HT1080 (cell line): Measurements from ENCODE around the gene PDCD2L. TPM values are rescaled to one million over a fixed set of nuclear protein-coding genes. Genes with fewer than 3 reads are reported as not detected.
"Not testable (repeated sequence)": the region's sequence is repeated elsewhere in the genome, so short reads cannot be mapped to it uniquely, and the experiment has no call there.

Experiments used
- DNase-seq: peaks from one replicate; pipeline ENCODE4 v3.0.0-alpha.2; 2015; ENCODE audit warnings: low read depth
- polyA plus RNA-seq, 2 experiments: library from polyadenylated mRNA; depleted of rRNA; stranded (reverse); fragments of >200 nt; gene quantifications; 2 replicates each; pipeline ENCODE4 v1.2.3, GENCODE V29; 2015
- total RNA-seq: library from RNA; depleted of rRNA; stranded (reverse); fragments of >200 nt; shearing (Covaris generic); gene quantifications from 2 replicates; pipeline ENCODE4 v1.2.3, GENCODE V29; 2014; rRNA removed

Gene PDCD2L
- 54.2 and 54.8 TPM in 2 replicates for total RNA-seq
- polyA plus RNA-seq (2015; cell fraction: cytosol; rRNA removed) = 35.0 and 42.9 TPM in 2 replicates
- polyA plus RNA-seq (2015; cell fraction: nucleus; rRNA removed) = 20.0 and 22.5 TPM in 2 replicates

GRCh38 chr19:34404109-34404909 is at the start of gene PDCD2L:
PDCD2L (plus strand) TSS chr19:34404399; CDS start chr19:34404431, 32 bp downstream.
- DNase-seq = peak; percentile 87

GRCh38 chr19:34355201-34355600 is 49.0 kb upstream of the PDCD2L start:
- DNase-seq = no peak

- no peak for DNase-seq
These were observed 47.3 kb upstream of the PDCD2L start for GRCh38 chr19:34356875-34357274.

DNA sequence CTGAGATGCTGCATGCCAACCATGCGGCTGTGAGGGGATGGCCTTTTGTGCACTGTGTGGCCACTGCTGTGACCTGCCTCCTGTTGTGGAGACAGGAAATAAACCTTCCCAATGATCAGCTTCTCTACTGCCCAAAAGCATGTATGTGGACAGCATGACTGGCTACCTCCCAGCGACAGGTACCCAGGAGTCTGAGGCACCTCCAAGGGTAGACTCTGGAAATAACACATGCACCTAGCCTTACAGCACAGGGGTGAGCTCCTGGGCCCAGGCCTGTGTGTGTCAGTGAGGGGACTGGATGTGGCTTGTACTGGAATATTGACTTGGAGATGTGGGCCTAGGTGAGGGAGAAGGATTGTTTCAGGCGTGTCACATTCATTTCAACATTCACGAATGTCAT is 46.8 kb upstream of the PDCD2L start:
- no peak for DNase-seq

GRCh38 chr19:34359140-34359953 is 44.9 kb upstream of the PDCD2L start:
- DNase-seq = peak; percentile 99

GRCh38 chr19:34359954-34360315 is 44.3 kb upstream of the PDCD2L start:
- no peak for DNase-seq

DNA sequence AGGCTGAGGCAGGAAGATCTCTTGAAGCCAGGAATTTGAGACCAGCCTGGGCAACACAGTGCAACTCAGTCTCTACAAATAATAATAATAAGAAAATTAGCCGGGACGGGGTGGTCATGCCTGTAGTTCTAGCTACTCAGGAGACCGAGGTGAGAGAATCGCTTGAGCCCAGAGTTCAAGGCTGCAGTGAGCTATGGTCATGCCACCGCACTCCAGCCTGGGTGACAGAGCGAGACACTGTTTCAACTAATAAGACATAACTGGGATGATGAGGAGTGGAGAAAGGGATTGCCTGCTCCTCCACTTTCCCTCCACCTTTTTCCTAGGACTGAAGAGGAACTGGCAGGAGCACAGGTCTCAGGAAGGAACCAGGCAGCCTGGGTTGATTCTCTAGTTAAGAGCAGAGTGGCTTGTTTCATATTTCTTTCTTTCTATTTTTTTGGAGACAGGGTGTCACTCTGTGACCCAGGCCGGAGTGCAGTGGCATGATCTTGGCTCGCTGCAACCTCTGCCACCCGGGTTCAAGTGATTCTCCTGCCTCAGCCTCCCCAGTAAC is 43.8 kb upstream of the PDCD2L start:
- DNase-seq = no peak

- no peak for DNase-seq
These were observed 41.5 kb upstream of the PDCD2L start for GRCh38 chr19:34362679-34363069.

DNA sequence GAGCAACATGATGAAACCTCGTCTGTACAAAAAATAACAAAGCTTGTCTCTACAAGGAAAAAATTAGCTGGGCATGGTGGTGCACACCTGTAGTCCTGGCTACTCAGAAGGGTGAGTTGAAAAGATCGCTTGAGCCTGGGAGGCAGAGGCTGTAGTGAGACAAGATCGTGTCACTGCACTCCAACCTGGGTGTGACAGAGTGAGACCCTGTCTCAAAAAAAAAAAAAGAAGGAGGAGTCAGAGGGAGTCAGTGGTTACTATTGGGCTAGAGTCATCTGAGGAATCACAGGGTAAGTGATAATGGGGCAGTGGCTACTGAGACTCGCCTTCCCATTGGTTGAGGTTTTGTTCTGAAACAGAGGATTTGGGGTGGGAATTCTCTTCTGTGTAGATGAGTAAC is 41.1 kb upstream of the PDCD2L start:
- DNase-seq = no peak

GRCh38 chr19:34363930-34364329 is 40.3 kb upstream of the PDCD2L start:
- no peak for DNase-seq

DNA sequence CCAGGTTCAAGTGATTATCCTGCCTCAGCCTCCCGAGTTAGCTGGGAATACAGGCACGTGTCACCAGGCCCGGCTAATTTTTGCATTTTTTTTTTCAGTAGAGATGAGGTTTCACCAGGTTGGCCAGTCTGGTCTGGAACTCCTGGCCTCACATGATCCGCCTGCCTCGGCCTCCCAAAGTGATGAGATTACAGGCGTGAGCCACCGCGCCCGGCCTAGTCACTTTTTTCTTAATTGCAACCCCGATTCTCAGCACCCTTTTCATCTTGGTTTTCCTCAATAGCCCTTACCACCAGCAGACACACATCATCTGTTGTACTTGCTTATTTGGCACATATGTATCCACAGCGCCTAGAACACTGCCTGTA is 39.8 kb upstream of the PDCD2L start:
- no peak for DNase-seq

GRCh38 chr19:34364830-34365462 is 39.3 kb upstream of the PDCD2L start, which contains the start of gene GPI:
GPI (plus strand) TSS chr19:34365196; CDS start chr19:34365267, 71 bp downstream.
- DNase-seq = peak; percentile 40

DNA sequence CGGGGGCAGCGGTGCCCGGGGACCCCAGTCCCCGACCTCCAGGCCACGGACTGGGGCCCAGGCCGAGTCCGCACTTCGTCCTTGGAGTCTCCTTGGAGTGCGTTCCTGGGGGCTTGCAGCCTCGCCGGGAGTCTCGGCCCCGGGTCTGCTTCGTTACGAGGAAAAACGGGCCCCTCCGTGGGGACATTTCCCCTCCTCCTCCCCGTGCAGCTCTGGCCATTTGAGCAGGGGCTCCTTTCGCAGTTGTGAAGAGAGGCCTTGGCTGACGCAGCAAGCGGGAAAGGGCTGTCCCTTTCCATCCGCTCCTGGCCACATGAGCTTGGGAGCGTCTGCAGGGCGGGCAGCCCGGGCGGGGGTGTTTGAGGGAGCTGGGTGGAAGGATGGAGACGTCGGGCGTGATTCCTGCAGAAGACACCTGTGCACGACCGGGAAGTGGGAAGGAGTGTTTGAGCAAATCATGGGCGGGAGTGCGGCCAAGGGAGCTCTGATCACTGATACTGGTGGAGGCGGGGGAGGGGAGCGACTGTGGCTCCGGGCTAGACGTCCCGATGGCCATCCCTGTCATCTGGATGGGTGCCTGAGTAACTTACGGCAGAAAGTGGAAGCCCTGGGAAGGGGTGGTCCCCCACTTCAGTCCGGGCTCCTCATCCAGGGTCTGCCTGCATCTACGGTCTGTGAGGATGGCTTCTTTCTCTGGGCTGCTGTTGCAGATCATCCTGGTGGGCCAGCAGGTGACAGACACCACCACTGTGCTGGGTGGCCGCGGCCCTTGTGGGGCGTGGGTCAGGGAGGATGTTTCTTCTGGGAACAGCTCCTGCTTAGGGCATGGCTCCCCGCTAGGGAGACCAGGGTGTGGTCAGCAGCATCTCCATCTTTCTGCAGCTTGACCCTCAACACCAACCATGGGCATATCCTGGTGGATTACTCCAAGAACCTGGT is 38.5 kb upstream of the PDCD2L start:
- no peak for DNase-seq

- DNase-seq = no peak
These were observed 37.2 kb upstream of the PDCD2L start for GRCh38 chr19:34366738-34367623.

DNA sequence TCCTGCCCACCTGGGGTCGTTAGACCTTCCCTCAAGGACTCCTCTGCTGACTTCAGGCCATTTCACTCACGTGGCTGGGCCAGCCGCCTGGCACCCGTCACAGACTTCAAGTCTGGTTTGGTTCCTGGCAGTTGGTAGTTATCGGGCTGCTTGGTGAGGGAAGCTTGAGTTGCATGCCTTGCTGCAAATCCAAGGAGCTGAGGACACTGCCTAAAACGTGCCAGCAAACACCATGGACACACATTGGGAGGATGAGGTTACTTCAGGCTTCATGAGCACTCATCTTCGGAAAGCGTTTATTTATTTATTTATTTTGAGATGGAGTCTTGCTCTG is 36.6 kb upstream of the PDCD2L start:
- no peak for DNase-seq

DNA sequence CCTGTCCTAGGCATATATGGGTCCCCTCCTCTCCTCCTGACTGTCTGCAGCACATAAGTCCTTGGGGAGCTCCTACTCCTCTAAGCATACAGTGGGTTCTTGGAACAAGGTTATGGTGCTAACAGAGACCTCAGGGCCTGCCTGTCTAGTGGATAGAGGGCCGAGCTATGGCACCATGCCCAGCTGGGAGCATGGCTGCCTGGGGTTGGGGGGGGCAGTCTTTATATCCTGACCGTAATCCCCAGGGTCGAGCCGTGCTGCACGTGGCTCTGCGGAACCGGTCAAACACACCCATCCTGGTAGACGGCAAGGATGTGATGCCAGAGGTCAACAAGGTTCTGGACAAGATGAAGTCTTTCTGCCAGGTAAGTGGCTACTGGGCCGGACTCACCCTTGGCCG is 35.9 kb upstream of the PDCD2L start:
- DNase-seq = no peak

DNA sequence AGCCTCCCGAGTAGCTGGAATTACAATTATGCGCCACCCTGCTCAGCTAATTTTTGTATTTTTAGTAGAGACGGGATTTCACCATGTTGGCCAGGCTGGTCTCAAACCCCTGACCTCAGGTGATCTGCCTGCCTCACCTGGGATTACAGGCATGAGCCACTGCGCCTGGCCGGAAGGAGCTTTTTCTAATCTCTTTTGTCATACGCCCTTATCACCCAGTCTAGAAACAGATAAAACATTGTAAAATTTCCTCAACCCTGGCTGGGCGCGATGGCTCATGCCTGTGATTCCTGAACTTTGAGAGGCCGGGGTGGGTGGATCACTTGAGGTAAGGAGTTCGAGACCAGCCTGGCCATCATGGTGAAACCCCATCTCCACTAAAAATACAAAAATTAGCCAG is 35.0 kb upstream of the PDCD2L start:
- DNase-seq = not testable (repeated sequence)

- DNase-seq = no peak
These were observed 34.1 kb upstream of the PDCD2L start for GRCh38 chr19:34370117-34370516.

GRCh38 chr19:34370983-34371382 is 33.2 kb upstream of the PDCD2L start:
- no peak for DNase-seq
